Measurements from ENCODE around the gene TNFRSF25. TPM values are rescaled to one million over a fixed set of nuclear protein-coding genes. Genes with fewer than 3 reads are reported as not detected.

TNFRSF25 gene
- total and polyA plus RNA-seq, 9 of the 15 experiments (the other 6 are each of a cell fraction or from before 2014, with no cell fraction given): 0.24 to 0.49 TPM; not detected in 7

- no peak for TF ChIP-seq ZNF551 (CRISPR knock-in tag; IDR thresholded peaks at IDR 0.05)
- TF ChIP-seq, protein P1, sequence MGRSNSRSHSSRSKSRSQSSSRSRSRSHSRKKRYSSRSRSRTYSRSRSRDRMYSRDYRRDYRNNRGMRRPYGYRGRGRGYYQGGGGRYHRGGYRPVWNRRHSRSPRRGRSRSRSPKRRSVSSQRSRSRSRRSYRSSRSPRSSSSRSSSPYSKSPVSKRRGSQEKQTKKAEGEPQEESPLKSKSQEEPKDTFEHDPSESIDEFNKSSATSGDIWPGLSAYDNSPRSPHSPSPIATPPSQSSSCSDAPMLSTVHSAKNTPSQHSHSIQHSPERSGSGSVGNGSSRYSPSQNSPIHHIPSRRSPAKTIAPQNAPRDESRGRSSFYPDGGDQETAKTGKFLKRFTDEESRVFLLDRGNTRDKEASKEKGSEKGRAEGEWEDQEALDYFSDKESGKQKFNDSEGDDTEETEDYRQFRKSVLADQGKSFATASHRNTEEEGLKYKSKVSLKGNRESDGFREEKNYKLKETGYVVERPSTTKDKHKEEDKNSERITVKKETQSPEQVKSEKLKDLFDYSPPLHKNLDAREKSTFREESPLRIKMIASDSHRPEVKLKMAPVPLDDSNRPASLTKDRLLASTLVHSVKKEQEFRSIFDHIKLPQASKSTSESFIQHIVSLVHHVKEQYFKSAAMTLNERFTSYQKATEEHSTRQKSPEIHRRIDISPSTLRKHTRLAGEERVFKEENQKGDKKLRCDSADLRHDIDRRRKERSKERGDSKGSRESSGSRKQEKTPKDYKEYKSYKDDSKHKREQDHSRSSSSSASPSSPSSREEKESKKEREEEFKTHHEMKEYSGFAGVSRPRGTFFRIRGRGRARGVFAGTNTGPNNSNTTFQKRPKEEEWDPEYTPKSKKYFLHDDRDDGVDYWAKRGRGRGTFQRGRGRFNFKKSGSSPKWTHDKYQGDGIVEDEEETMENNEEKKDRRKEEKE (IDR thresholded peaks at IDR 0.05; ENCODE audit: borderline replicate concordance in 1 of 2, control insufficient read depth in 1 of 2, low read depth in 2 of 2, low read length in 1 of 2): no peak
- no peak for TF ChIP-seq ZBTB8A (IDR thresholded peaks at IDR 0.05; ENCODE audit: partially characterized antibody)
- TF ChIP-seq CTCFL (IDR thresholded peaks at IDR 0.05; ENCODE audit: borderline replicate concordance, insufficient read depth, low read depth, low read length, poor library complexity, severe bottlenecking): peak; percentile 31
- TF ChIP-seq ZNF197 (CRISPR knock-in tag; IDR thresholded peaks at IDR 0.05; ENCODE audit: low read depth): no peak
- no peak for TF ChIP-seq CXXC5 (CRISPR knock-in tag; IDR thresholded peaks at IDR 0.05)
- no peak for TF ChIP-seq KAT7 (CRISPR knock-in tag; IDR thresholded peaks at IDR 0.05; ENCODE audit: borderline replicate concordance)
- no peak for TF ChIP-seq ZNF518B (CRISPR knock-in tag; IDR thresholded peaks at IDR 0.05)
- peak; percentile 54; the same call in 1 of the 2 replicates for TF ChIP-seq STAG1 (CRISPR knock-in tag; IDR thresholded peaks at IDR 0.05; ENCODE audit: borderline replicate concordance)
- TF ChIP-seq ATF7 (IDR thresholded peaks at IDR 0.05): 0 out of 2 replicates have a peak, but pooled peaks have one; percentile 11
- TF ChIP-seq RB1 (IDR thresholded peaks at IDR 0.05; ENCODE audit: low read depth): peak; percentile 90
- TF ChIP-seq KLF16 (IDR thresholded peaks at IDR 0.05): peak; percentile 69
- TF ChIP-seq, protein P2, sequence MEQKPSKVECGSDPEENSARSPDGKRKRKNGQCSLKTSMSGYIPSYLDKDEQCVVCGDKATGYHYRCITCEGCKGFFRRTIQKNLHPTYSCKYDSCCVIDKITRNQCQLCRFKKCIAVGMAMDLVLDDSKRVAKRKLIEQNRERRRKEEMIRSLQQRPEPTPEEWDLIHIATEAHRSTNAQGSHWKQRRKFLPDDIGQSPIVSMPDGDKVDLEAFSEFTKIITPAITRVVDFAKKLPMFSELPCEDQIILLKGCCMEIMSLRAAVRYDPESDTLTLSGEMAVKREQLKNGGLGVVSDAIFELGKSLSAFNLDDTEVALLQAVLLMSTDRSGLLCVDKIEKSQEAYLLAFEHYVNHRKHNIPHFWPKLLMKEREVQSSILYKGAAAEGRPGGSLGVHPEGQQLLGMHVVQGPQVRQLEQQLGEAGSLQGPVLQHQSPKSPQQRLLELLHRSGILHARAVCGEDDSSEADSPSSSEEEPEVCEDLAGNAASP (IDR thresholded peaks at IDR 0.05): no peak
- no peak for TF ChIP-seq RBM25 (IDR thresholded peaks at IDR 0.05; ENCODE audit: low read depth, low read length, severe bottlenecking)
- TF ChIP-seq POU5F1 (IDR thresholded peaks at IDR 0.05; ENCODE audit: borderline replicate concordance, low read depth, low read length, partially characterized antibody): peak; percentile 15
- peak in 1 of 2 experiments; percentile 77; a peak in 2 of 4 replicates for TF ChIP-seq RAD21 (CRISPR knock-in tag; conservative IDR thresholded peaks at IDR 0.05 in 1 of 2, IDR thresholded peaks at IDR 0.05 in 1 of 2)
These were observed 42.5 kb downstream of the TNFRSF25 start (continued) for GRCh38 chr1:6423321-6423999.
